Measurements from ENCODE around the gene HIRA. TPM values are rescaled to one million over a fixed set of nuclear protein-coding genes. Genes with fewer than 3 reads are reported as not detected.

HIRA gene
- total and polyA plus RNA-seq, 4 donors = 4.1 to 32.5 (median 23.0) TPM

GRCh38 chr22:19453718-19454117, 22.2 kb upstream of the HIRA start:
- Histone ChIP-seq H3K27ac (ENCODE audit: low read depth in 1 of 2, low read length in 2 of 2) (no peak overlapping the region), H3K9ac (ENCODE audit: low read depth in 1 of 2, low read length in 2 of 2) (no peak overlapping the region), H3K4me3 (ENCODE audit: low read depth in 1 of 3, low read length in 3 of 3) (no peak overlapping the region), H3K36me3 (ENCODE audit: control insufficient read depth in 4 of 4, insufficient read depth in 3 of 4, low read depth in 1 of 4, low read length in 3 of 4) (peaks cover 4 to 68% (median 56%) of the 10 kb centered on the region in 4 donors), H3K4me1 (ENCODE audit: control insufficient read depth in 4 of 4, insufficient read depth in 4 of 4, low read length in 3 of 4) (peaks cover 0 to 2% (median under 1%) of the 10 kb centered on the region in 4 donors), H3K27me3 (ENCODE audit: control insufficient read depth in 4 of 4, insufficient read depth in 4 of 4, low read length in 3 of 4) (no peaks in the 10 kb centered on the region), H3K9me3 (ENCODE audit: control insufficient read depth in 4 of 4, low read length in 3 of 4) (no peaks in the 10 kb centered on the region)
- 98% methylated on average over 5 of the region's 5 CpGs for WGBS
- no peak for DNase-seq (ENCODE audit: low spot score)
- TF ChIP-seq EGR1 (IDR thresholded peaks at IDR 0.05; ENCODE audit: low read depth in 2 of 2) (no peak), FOXA2 (IDR thresholded peaks at IDR 0.05) (no peak), NR2F2 (IDR thresholded peaks at IDR 0.05) (no peak), YY1 (IDR thresholded peaks at IDR 0.05) (no peak), RAD21 (IDR thresholded peaks at IDR 0.05) (no peak), HNF4G (IDR thresholded peaks at IDR 0.05) (no peak), JUND (IDR thresholded peaks at IDR 0.05) (no peak), MAX (IDR thresholded peaks at IDR 0.05) (no peak), ZBTB33 (IDR thresholded peaks at IDR 0.05) (no peak), ATF3 (IDR thresholded peaks at IDR 0.05) (no peak), SP1 (IDR thresholded peaks at IDR 0.05) (no peak), FOXA1 (IDR thresholded peaks at IDR 0.05) (no peak), HNF4A (conservative IDR thresholded peaks at IDR 0.05) (no peak), CTCF (IDR thresholded peaks at IDR 0.05; ENCODE audit: low read depth, low read length, missing input control) (no peak), TAF1 (conservative IDR thresholded peaks at IDR 0.05) (no peak)
- TF ChIP-seq, protein P1, sequence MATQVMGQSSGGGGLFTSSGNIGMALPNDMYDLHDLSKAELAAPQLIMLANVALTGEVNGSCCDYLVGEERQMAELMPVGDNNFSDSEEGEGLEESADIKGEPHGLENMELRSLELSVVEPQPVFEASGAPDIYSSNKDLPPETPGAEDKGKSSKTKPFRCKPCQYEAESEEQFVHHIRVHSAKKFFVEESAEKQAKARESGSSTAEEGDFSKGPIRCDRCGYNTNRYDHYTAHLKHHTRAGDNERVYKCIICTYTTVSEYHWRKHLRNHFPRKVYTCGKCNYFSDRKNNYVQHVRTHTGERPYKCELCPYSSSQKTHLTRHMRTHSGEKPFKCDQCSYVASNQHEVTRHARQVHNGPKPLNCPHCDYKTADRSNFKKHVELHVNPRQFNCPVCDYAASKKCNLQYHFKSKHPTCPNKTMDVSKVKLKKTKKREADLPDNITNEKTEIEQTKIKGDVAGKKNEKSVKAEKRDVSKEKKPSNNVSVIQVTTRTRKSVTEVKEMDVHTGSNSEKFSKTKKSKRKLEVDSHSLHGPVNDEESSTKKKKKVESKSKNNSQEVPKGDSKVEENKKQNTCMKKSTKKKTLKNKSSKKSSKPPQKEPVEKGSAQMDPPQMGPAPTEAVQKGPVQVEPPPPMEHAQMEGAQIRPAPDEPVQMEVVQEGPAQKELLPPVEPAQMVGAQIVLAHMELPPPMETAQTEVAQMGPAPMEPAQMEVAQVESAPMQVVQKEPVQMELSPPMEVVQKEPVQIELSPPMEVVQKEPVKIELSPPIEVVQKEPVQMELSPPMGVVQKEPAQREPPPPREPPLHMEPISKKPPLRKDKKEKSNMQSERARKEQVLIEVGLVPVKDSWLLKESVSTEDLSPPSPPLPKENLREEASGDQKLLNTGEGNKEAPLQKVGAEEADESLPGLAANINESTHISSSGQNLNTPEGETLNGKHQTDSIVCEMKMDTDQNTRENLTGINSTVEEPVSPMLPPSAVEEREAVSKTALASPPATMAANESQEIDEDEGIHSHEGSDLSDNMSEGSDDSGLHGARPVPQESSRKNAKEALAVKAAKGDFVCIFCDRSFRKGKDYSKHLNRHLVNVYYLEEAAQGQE (IDR thresholded peaks at IDR 0.05) = no peak

DNA sequence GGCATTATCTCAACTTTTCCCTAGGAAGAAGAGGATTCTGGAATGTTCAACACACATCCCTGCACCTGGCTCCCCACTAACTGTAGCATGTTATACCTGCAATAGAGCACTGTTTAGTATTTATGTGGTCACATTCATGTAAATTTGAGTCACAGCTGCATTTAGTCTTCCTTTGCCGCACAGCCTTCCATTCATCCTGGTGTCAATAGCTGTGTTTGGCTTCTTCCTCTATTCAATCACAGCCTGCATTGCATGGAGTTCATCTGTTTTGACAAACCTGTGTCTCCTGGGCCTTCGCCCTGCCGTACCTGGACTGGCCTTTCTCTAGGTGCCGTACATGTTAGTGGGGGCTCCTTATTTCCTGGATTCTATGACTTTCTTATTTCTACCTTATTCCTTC, 20.0 kb upstream of the HIRA start:
- Histone ChIP-seq H3K27me3 (ENCODE audit: control insufficient read depth in 4 of 4, insufficient read depth in 4 of 4, low read length in 3 of 4) (no peaks in the 10 kb centered on the region), H3K27ac (ENCODE audit: low read depth in 1 of 2, low read length in 2 of 2) (no peak overlapping the region), H3K9ac (ENCODE audit: low read depth in 1 of 2, low read length in 2 of 2) (no peak overlapping the region), H3K4me1 (ENCODE audit: control insufficient read depth in 4 of 4, insufficient read depth in 4 of 4, low read length in 3 of 4) (peaks cover under 1 to 12% (median 9%) of the 10 kb centered on the region in 4 donors), H3K4me3 (ENCODE audit: low read depth in 1 of 3, low read length in 3 of 3) (no peak overlapping the region), H3K36me3 (ENCODE audit: control insufficient read depth in 4 of 4, insufficient read depth in 3 of 4, low read depth in 1 of 4, low read length in 3 of 4) (peaks cover 4 to 54% (median 48%) of the 10 kb centered on the region in 4 donors), H3K9me3 (ENCODE audit: control insufficient read depth in 4 of 4, low read length in 3 of 4) (no peaks in the 10 kb centered on the region)
- no peak for DNase-seq (ENCODE audit: low spot score)
- WGBS = 97% methylated on average over 4 of the region's 4 CpGs
- TF ChIP-seq HNF4G (IDR thresholded peaks at IDR 0.05) = no peak
- no peak for TF ChIP-seq JUND (IDR thresholded peaks at IDR 0.05)
- TF ChIP-seq MAX (IDR thresholded peaks at IDR 0.05) = no peak
- no peak for TF ChIP-seq RXRA (IDR thresholded peaks at IDR 0.05)
- no peak for TF ChIP-seq HNF4A (conservative IDR thresholded peaks at IDR 0.05)
- no peak for TF ChIP-seq FOXA1 (IDR thresholded peaks at IDR 0.05)
- no peak for TF ChIP-seq SP1 (IDR thresholded peaks at IDR 0.05)
- no peak for TF ChIP-seq YY1 (IDR thresholded peaks at IDR 0.05)
- no peak for TF ChIP-seq RAD21 (IDR thresholded peaks at IDR 0.05)
- no peak for TF ChIP-seq NR2F2 (IDR thresholded peaks at IDR 0.05)
- no peak for TF ChIP-seq CTCF (IDR thresholded peaks at IDR 0.05; ENCODE audit: low read depth, low read length, missing input control)
- TF ChIP-seq, protein P1 (IDR thresholded peaks at IDR 0.05) = no peak
